Bronchial epithelial cell (primary cell): Measurements from ENCODE around the gene ARID3B. TPM values are rescaled to one million over a fixed set of nuclear protein-coding genes. Genes with fewer than 3 reads are reported as not detected.

ENCODE experiments used
- DNase-seq: peaks from one replicate; pipeline ENCODE4 v3.0.0-alpha.2; 2010; ENCODE audit warnings: low read depth
- FAIRE-seq: peaks from 2 replicates; lab custom pipeline; 2011; peaks lifted over from hg19 to GRCh38; lab: Jason Lieb, UNC
- H3K27me3 ChIP-seq: 2 replicates; pipeline ENCODE4 v1.5.1; 2011; ENCODE audit warnings: low read length; ENCODE audit not compliant: control insufficient read depth, insufficient read depth
- H3K36me3 ChIP-seq: 2 replicates; pipeline ENCODE4 v1.5.1; 2011; ENCODE audit warnings: low read length; ENCODE audit not compliant: control insufficient read depth, insufficient read depth
- H3K4me3 ChIP-seq: 2 replicates; pipeline ENCODE4 v1.5.1; 2011; ENCODE audit warnings: mild to moderate bottlenecking, low read depth, low read length, control low read depth
- total RNA-seq: library from RNA; depleted of rRNA; stranded (reverse); fragments of >200 nt; gene quantifications from 2 replicates; pipeline ENCODE4 v1.2.1, GENCODE V29; 2014
- TF ChIP-seq, protein P1 (sequence below): IDR thresholded peaks from 2 replicates; pipeline ENCODE4 v1.5.1; 2011; ENCODE audit warnings: mild to moderate bottlenecking, moderate library complexity, low read length, control low read depth, inconsistent platforms; ENCODE audit not compliant: insufficient read depth, severe bottlenecking

Gene ARID3B
- total RNA-seq, 1 donor from 2014 or later, result 3.4 TPM

DNA sequence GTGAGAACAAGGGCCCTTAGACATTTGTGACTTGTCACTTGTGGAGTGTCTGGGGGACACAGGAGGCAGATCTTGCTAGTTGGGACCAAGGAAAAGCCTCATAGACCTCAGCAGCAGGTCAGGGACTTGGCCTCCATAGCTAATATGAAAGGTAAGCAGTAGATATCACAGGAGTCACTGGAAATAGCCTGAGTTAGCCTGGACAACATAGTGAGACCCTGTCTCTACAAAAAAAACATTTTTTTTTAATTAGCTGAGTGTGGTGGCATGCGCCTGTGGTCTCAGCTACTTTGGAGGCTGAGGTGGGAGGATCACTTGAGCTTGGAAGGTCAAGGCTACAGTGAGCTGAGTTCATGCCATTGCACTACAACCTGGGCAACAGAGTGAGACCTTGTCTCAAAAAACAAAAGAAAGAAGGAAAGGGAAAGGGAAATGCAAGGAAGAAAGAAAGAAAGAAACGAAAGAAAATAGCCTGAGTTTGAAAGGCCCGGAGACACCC is 37.5 kb downstream of the ARID3B start:
- Histone ChIP-seq H3K36me3 (peaks cover 9% of the 10 kb centered on the region), H3K27me3 (no peaks in the 10 kb centered on the region), H3K4me3 (no peak overlapping the region)
- TF ChIP-seq, protein P1, sequence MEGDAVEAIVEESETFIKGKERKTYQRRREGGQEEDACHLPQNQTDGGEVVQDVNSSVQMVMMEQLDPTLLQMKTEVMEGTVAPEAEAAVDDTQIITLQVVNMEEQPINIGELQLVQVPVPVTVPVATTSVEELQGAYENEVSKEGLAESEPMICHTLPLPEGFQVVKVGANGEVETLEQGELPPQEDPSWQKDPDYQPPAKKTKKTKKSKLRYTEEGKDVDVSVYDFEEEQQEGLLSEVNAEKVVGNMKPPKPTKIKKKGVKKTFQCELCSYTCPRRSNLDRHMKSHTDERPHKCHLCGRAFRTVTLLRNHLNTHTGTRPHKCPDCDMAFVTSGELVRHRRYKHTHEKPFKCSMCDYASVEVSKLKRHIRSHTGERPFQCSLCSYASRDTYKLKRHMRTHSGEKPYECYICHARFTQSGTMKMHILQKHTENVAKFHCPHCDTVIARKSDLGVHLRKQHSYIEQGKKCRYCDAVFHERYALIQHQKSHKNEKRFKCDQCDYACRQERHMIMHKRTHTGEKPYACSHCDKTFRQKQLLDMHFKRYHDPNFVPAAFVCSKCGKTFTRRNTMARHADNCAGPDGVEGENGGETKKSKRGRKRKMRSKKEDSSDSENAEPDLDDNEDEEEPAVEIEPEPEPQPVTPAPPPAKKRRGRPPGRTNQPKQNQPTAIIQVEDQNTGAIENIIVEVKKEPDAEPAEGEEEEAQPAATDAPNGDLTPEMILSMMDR, result no peak
- DNase-seq, result no peak
- no peak for FAIRE-seq

- DNase-seq (no peak), FAIRE-seq (no peak)
- peaks cover 9% of the 10 kb centered on the region for H3K36me3 ChIP-seq
- H3K27me3 ChIP-seq, result no peaks in the 10 kb centered on the region
- H3K4me3 ChIP-seq, result no peak overlapping the region
- TF ChIP-seq, protein P1, result no peak
Measured at GRCh38 chr15:74579001-74579400, 38.0 kb downstream of the ARID3B start.

DNA sequence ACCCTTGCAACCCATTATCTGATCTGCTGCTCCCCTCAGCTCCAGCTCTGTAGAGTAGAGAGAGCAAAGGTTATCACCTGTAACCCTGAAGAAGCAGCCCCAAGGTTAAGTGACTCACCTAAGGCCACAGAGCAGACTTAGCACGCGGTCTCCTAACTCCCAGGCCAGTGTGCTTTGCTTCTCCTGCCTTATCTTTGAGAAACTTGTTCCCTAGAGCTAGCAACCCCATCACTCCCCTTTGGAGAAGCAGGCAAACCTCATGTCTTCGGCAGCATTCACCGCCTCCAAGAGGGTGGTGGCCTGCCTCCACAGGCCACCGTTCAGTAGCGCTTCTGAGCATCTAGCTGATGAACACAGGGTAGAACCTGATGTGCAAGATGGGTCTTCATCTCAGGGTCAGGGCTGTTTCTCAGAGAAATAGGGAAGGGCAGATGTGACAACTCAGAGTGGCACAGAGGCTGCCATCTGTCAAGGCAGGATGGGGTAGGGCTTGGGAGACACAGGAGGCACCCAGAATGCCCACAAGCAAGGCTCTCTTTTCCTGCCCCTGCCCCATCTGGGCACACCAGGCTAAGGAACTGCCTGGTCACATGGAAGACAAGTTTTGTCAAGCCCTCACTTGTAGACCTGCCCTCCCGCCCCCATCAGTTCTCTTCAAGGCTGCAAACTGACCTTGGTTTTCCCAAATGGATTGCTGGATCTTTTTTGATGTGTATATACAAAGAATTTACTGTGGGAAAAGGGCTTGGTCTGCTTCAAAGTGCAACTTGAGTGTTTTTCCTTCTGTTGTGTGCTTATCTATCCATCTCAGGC is 39.7 kb downstream of the ARID3B start:
- TF ChIP-seq, protein P1, result no peak
- DNase-seq (peak; percentile 68), FAIRE-seq (no peak)
- Histone ChIP-seq H3K4me3 (no peak overlapping the region), H3K36me3 (peaks cover 11% of the 10 kb centered on the region), H3K27me3 (no peaks in the 10 kb centered on the region)

GRCh38 chr15:74584204-74584603 is 43.2 kb downstream of the ARID3B start:
- FAIRE-seq, result no peak
- Histone ChIP-seq H3K4me3 (no peak overlapping the region), H3K27me3 (no peaks in the 10 kb centered on the region), H3K36me3 (peaks cover 6% of the 10 kb centered on the region)
- no peak for DNase-seq
- TF ChIP-seq, protein P1, result no peak

GRCh38 chr15:74584779-74585178 is 43.8 kb downstream of the ARID3B start:
- FAIRE-seq, result no peak
- DNase-seq, result no peak
- no peak overlapping the region for H3K4me3 ChIP-seq
- peaks cover 5% of the 10 kb centered on the region for H3K36me3 ChIP-seq
- TF ChIP-seq, protein P1, result no peak
- no peaks in the 10 kb centered on the region for H3K27me3 ChIP-seq
